ENCODE measurements around the gene PHRF1.

The PHRF1 gene

GRCh38 chr11:537622-538430, 38.4 kb upstream of the PHRF1 start:
- in situ Hi-C loops (cut with HindIII; ENCODE audit: low sequenced_read_pairs): no loop called here

DNA sequence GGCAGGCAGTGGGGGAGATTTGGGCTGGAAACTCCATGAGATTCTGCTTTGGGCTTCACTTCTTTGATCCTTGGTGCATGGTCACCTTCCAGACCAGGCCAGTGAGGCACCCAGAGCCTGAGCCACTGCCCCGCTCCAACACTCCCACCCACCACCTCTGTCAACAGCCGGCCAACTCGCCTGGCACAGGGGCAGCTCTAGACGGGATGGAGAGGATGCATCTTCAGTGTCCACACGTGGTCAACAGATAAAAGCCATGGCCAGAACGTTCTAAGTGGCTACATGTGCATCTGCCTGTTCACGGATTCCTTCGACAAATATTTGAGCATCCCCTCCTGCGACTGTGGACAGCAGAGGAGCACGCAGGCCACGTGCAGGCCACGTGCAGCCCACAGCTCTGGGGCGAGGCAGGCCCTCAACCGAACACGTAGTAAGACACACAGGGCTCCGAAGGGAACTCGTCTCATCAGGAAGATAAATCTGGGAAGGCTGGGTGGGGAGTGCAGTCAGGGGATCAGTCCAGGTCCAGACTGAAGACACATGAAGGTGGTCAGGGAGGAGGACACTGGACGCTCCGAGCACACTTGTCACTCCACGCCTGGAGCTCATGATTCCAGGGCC, 37.7 kb upstream of the PHRF1 start:
- in situ Hi-C loops (cut with HindIII; ENCODE audit: low sequenced_read_pairs): no loop called here

GRCh38 chr11:539971-540481, 36.2 kb upstream of the PHRF1 start:
- in situ Hi-C loops (cut with HindIII; ENCODE audit: low sequenced_read_pairs): no loop called here

- in situ Hi-C loops (cut with HindIII; ENCODE audit: low sequenced_read_pairs): no loop called here
Measured at GRCh38 chr11:540583-541432, 35.5 kb upstream of the PHRF1 start.

- in situ Hi-C loops (cut with HindIII; ENCODE audit: low sequenced_read_pairs): no loop called here
Measured at GRCh38 chr11:541433-541885, 34.8 kb upstream of the PHRF1 start.

GRCh38 chr11:544817-545166, 31.5 kb upstream of the PHRF1 start:
- in situ Hi-C loops (cut with HindIII; ENCODE audit: low sequenced_read_pairs): no loop called here

GRCh38 chr11:545171-545570, 31.1 kb upstream of the PHRF1 start:
- in situ Hi-C loops (cut with HindIII; ENCODE audit: low sequenced_read_pairs): no loop called here

GRCh38 chr11:548700-549603, 27.3 kb upstream of the PHRF1 start:
- in situ Hi-C loops (cut with HindIII; ENCODE audit: low sequenced_read_pairs): no loop called here

- in situ Hi-C loops (cut with HindIII; ENCODE audit: low sequenced_read_pairs): no loop called here
Measured at GRCh38 chr11:550021-550745, 26.1 kb upstream of the PHRF1 start.

- in situ Hi-C loops (cut with HindIII; ENCODE audit: low sequenced_read_pairs): no loop called here
Measured at GRCh38 chr11:550746-551085, 25.6 kb upstream of the PHRF1 start.

GRCh38 chr11:551131-551530, 25.1 kb upstream of the PHRF1 start:
- in situ Hi-C loops (cut with HindIII; ENCODE audit: low sequenced_read_pairs): no loop called here

- in situ Hi-C loops (cut with HindIII; ENCODE audit: low sequenced_read_pairs): no loop called here
Measured at GRCh38 chr11:551596-551995, 24.7 kb upstream of the PHRF1 start.

DNA sequence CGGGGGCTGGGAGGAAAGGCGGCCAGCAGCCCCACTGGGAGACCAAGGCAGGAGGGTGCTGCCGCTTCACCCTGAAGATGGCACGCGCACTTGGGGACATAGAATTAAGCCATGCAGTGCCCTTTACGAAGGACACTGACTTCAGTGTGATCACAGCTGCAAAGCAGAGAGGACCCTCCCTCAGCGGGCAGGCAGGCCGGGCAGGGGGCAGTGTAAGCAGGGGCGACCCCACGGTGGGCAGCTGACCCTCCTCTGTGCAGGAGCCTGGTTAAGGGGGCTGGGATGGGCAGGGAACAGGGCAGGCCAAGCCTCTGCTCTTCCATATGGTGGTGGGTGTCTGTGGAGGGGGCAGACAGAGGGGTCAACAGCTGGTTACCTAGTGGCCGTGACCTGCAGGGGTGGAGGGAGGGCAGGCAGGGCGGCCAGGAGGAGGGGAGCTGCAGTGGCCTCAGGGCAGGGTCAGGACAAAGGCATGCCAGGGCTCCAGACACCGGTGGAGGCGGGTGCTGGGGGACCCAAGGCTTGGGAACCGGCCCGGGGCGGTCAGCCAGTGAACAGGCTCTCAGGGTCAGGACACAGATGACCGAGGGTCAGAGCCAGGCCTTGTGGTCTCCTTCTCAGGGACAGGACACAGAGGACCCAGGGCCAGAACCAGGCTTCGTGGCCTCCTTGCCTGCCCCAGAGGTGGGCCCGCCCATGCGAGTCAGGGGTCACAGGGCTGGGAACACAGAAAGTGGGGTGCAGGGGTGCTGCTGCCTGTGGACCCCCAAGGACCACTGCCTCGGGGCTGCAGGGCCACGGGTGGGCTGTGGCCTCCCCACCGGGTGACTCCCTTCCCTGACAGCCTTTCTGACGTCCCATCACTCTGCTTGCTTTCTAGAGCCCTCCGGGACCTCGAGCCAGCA, 22.9 kb upstream of the PHRF1 start:
- in situ Hi-C loops (cut with HindIII; ENCODE audit: low sequenced_read_pairs): no loop called here

DNA sequence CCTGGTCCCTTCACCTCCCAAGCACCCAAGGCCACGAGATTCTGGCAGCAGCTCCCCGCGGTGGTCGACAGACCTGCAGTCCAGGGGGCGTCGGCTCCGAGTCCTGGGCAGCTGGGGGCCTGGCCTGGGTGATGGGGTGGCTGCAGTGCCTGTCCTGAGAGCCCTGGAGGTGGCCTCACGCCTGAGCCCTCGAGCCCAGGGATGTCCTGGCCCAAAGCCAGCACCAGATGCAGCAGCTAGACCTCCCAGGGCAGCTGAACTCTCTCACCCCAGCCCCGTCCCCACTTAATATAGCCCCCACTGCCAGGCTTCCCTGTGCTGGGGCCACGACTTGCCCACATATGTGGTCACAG, 22.3 kb upstream of the PHRF1 start:
- in situ Hi-C loops (cut with HindIII; ENCODE audit: low sequenced_read_pairs): no loop called here

GRCh38 chr11:554428-555226, 21.6 kb upstream of the PHRF1 start:
- in situ Hi-C loops (cut with HindIII; ENCODE audit: low sequenced_read_pairs): no loop called here

DNA sequence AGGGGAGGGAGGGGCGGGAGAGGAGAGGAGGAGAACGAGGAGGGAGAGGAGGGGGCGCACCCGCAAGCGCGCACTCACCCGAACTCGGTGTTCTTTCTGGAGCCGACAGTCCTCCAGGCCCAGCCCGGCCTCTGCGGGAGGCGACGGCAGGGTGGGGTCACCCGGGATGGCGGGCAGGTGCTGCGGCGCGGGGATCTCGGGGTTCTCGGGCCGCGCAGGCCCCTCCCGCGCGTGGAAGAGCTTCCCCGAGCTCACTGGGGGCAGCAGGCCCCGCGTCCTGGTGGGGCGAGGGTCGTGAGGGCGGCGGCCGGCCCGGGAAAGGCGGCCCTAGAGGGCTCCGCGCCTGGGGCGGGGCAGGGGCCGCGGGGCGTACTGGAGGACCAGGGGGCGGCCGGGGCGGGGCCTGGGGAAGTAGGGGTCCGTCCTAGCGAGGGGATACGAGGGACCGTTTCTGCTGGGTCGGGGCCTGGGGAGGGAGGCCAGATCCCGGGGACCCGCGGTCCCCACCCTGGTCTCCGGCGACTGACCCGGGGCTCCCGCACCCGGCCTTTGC, 21.0 kb upstream of the PHRF1 start:
- in situ Hi-C loops (cut with HindIII; ENCODE audit: low sequenced_read_pairs): no loop called here

DNA sequence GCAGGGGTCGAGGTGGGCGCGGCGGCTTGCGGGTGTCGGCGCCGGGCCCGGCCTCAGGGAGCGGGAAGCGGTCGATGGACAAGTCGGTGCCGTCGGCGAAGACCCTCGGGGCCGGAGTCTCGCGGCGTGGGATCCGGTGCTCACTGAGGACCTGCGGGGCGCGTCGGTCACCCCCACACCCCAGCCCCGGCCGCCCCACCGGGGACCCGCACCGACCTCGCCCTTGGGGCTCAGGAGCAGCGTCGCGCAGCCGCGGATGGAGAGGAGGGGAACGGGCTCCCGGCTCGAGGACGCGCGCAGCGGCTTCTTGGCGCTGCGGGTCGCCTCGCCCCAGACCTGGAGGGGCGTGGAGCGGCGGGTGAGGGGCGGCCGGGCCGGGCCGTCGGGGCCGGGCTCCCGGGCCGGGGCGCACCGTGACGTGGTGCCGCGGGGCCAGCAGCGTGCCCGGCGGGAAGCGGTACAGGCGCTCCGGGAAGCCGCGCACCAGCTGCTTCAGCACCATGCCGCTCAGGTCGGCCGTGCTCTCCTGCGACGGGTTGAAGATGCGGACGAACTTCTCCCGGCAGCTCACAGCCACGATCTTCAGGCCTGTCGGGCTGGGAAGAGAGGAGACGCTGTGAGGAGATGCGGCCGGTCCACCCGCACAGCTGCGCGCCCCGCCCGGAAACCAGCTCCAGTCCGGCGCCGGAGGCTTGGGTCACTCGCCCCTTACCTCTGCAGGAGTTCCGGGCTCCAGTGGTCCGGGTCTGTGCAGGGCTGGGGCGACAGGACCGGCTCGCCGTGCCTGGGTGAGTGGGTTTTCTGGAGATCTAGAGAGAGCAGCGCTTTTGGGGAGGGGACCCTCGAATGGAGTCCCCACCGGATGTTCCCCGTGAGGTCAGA, 20.2 kb upstream of the PHRF1 start:
- in situ Hi-C loops (cut with HindIII; ENCODE audit: low sequenced_read_pairs): no loop called here

Measured in DLD1 (cell line).